DND-41 (cell line): Measurements from ENCODE around the gene CLCN6.

Experiments
- ATAC-seq: fragments of 200-7000 bp; cut with Tn5 transposase; 3 replicates; pipeline ENCODE4 v1.9.1; 2021; ENCODE audit warnings: low read depth; ENCODE audit not compliant: insufficient read depth
- DNase-seq: peaks from one replicate; pipeline ENCODE4 v3.0.0-alpha.2; 2020
- H2AFZ ChIP-seq: 2 replicates; pipeline ENCODE4 v1.6.0; 2012; ENCODE audit warnings: low read depth, low read length
- H3K27ac ChIP-seq: 2 replicates; pipeline ENCODE4 v1.5.1; 2012; ENCODE audit warnings: low read length, inconsistent platforms
- H3K27me3 ChIP-seq: fragments of 200-600 bp; sonication (generic); 2 replicates; pipeline ENCODE4 v1.6.0; 2012; ENCODE audit warnings: low read length, mild to moderate bottlenecking, inconsistent platforms; ENCODE audit not compliant: insufficient read depth, poor library complexity
- H3K36me3 ChIP-seq: 2 replicates; pipeline ENCODE4 v1.5.1; 2012; ENCODE audit warnings: low read length, inconsistent platforms; ENCODE audit not compliant: insufficient read depth
- H3K4me1 ChIP-seq: 2 replicates; pipeline ENCODE4 v1.5.1; 2012; ENCODE audit warnings: mild to moderate bottlenecking, low read length; ENCODE audit not compliant: insufficient read depth
- H3K4me2 ChIP-seq: 2 replicates; pipeline ENCODE4 v1.6.0; 2012; ENCODE audit warnings: mild to moderate bottlenecking, moderate library complexity, low read length, inconsistent platforms; ENCODE audit not compliant: insufficient read depth
- H3K4me3 ChIP-seq, 2 experiments: fragments of 200-600 bp in 1 of 2; shearing (Covaris generic) in 1 of 2; 2 replicates each; pipeline ENCODE4 v1.5.1; 2012 to 2016; ENCODE audit warnings: inconsistent platforms in 2 of 2, low read length in 2 of 2, mild to moderate bottlenecking in 2 of 2, low read depth in 1 of 2, moderate library complexity in 1 of 2
- H3K79me2 ChIP-seq: 2 replicates; pipeline ENCODE4 v1.6.0; 2012; ENCODE audit warnings: low read length, inconsistent platforms; ENCODE audit not compliant: insufficient read depth
- H3K9ac ChIP-seq: 2 replicates; pipeline ENCODE4 v1.6.0; 2012; ENCODE audit warnings: low read depth, mild to moderate bottlenecking, inconsistent platforms, low read length, moderate library complexity
- H3K9me3 ChIP-seq: 2 replicates; pipeline ENCODE4 v1.5.1; 2012; ENCODE audit warnings: low read length, moderate library complexity, mild to moderate bottlenecking, inconsistent platforms; ENCODE audit not compliant: insufficient read depth, severe bottlenecking
- H4K20me1 ChIP-seq: 2 replicates; pipeline ENCODE4 v1.6.0; 2012; ENCODE audit warnings: low read length; ENCODE audit not compliant: insufficient read depth
- CTCF ChIP-seq: IDR thresholded peaks from 2 replicates; pipeline ENCODE4 v1.5.1; 2012; ENCODE audit warnings: borderline replicate concordance, low read length, moderate library complexity, mild to moderate bottlenecking; ENCODE audit not compliant: poor library complexity, severe bottlenecking; ENCODE audit errors: extremely low read depth
- EZH2 ChIP-seq: IDR thresholded peaks from 3 replicates; pipeline ENCODE4 v1.6.1; 2012; ENCODE audit warnings: borderline replicate concordance, low read depth, mild to moderate bottlenecking, moderate library complexity, low read length, inconsistent platforms; ENCODE audit not compliant: severe bottlenecking

Gene CLCN6

GRCh38 chr1:11786168-11786567, 19.8 kb upstream of the CLCN6 start:
- 0 out of 2 replicates have a peak, but pooled peaks cover 4% of the 10 kb centered on the region for H3K36me3 ChIP-seq
- TF ChIP-seq CTCF = no peak
- no peak for TF ChIP-seq EZH2
- H3K27me3 ChIP-seq = no peaks in the 10 kb centered on the region
- ATAC-seq = no peak
- H3K79me2 ChIP-seq = no peaks in the 10 kb centered on the region
- no peak overlapping the region for H3K4me2 ChIP-seq
- H2AFZ ChIP-seq = no peak overlapping the region
- no peaks in the 10 kb centered on the region for H4K20me1 ChIP-seq
- no peaks in the 10 kb centered on the region for H3K4me1 ChIP-seq
- no peaks in the 10 kb centered on the region for H3K9me3 ChIP-seq
- no peak overlapping the region for H3K9ac ChIP-seq
- no peak for DNase-seq
- H3K27ac ChIP-seq = no peak overlapping the region
- no peak overlapping the region for H3K4me3 ChIP-seq

- no peak overlapping the region for H3K27ac ChIP-seq
- H3K9ac ChIP-seq = no peak overlapping the region
- no peaks in the 10 kb centered on the region for H3K27me3 ChIP-seq
- H3K36me3 ChIP-seq = 0 out of 2 replicates have a peak, but pooled peaks cover 6% of the 10 kb centered on the region
- no peak overlapping the region for H2AFZ ChIP-seq
- H4K20me1 ChIP-seq = no peaks in the 10 kb centered on the region
- no peaks in the 10 kb centered on the region for H3K4me1 ChIP-seq
- ATAC-seq (no peak), DNase-seq (no peak)
- H3K4me3 ChIP-seq = no peak overlapping the region
- H3K79me2 ChIP-seq = no peaks in the 10 kb centered on the region
- no peak overlapping the region for H3K4me2 ChIP-seq
- TF ChIP-seq CTCF (no peak), EZH2 (no peak)
- no peaks in the 10 kb centered on the region for H3K9me3 ChIP-seq
Measured at GRCh38 chr1:11787251-11787803, 18.7 kb upstream of the CLCN6 start.

GRCh38 chr1:11787804-11788436, 18.1 kb upstream of the CLCN6 start:
- Histone ChIP-seq H3K36me3 (0 out of 2 replicates have a peak, but pooled peaks cover 8% of the 10 kb centered on the region), H3K9ac (no peak overlapping the region), H3K4me1 (no peaks in the 10 kb centered on the region), H3K27me3 (no peaks in the 10 kb centered on the region), H3K9me3 (no peaks in the 10 kb centered on the region), H2AFZ (no peak overlapping the region), H3K79me2 (no peaks in the 10 kb centered on the region), H3K4me3 (no peak overlapping the region), H3K4me2 (no peak overlapping the region), H4K20me1 (no peaks in the 10 kb centered on the region), H3K27ac (no peak overlapping the region)
- no peak for TF ChIP-seq CTCF
- TF ChIP-seq EZH2 = no peak
- no peak for DNase-seq
- ATAC-seq = no peak
